ENCODE data around the gene KRT2.
"Not testable (repeated sequence)": the region's sequence is repeated elsewhere in the genome, so short reads cannot be mapped to it uniquely, and the experiment has no call there.

The KRT2 gene

DNA sequence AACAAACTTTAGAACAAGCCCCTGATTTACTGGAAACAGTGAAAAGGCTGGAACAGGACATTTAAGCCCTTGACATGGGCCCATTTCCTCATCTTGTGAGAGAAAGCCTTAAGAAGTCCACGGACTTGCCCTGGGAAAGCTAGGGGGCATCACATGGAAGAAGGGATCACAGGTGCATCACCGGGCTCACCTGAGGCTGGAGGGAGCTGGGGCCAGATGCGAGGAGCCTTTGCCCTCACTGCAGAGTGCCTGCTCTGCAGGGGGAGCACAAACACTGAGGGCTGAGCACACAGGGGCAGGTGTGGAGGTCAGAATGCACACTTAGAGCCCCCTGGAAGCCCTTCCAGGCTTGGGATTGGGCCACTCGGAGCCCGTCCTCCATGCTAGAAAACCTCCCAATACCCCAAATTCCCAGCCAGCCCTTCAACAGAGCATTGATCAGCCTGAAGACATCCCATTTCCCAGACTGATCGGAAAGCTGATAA lies 33.4 kb upstream of the KRT2 start:
- in situ Hi-C loops (cut with MboI; ENCODE audit: low sequenced_read_pairs), result no loop called here

DNA sequence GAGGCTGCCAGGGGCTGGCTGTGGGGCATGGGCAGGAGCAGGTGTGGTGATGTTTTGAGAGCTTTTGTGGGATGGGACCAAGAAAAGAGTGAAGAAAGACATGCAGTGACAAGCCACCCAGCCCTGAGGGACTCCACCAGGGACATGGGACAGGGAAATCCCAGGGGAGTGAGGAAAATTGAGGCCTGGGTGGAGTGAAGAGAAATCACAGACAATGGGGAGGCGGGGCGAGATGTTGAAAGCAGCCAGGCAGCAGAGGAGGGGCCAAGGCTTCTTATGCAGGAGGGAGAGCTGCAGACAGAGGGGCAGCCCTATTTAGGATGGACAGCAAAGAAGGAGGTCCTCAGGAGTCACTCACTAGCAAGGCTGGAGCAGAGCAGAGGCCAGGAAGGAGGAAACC lies 32.4 kb upstream of the KRT2 start:
- in situ Hi-C loops (cut with MboI; ENCODE audit: low sequenced_read_pairs), result no loop called here

DNA sequence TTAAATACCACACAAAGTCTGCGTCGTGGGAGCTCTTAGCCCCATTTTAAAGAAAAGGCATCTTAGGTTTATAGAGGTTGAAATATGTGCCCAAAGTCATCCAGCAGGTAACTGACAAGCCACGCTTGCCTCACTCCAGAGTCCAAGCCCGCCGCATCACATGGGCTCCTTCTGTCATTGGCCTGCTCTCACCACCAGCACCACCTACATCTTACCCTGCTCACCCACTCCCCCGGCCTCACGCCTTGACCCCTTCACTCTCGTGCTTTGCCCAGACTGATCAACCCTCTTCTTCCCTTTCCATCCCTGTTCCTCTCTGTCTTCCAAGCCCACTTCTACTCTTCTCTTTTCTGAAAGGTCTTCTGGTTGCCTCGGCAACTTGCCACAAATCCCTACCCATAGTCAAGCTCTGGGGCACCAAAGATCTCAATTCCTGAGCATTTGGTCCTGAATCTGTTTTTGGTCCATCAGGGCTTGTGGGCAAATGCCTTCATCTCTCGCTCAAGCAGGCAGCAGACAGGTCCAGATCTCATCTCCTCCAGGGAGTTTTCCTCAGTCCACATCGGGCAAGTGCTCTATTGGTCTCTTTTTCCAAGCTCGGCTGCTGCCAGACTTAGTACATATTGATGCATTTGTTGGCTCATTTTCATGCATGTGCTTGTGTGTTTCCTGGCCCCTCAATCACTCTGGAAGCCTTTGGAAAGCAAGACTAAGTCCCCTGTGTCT lies 31.7 kb upstream of the KRT2 start:
- in situ Hi-C loops (cut with MboI; ENCODE audit: low sequenced_read_pairs), result no loop called here

DNA sequence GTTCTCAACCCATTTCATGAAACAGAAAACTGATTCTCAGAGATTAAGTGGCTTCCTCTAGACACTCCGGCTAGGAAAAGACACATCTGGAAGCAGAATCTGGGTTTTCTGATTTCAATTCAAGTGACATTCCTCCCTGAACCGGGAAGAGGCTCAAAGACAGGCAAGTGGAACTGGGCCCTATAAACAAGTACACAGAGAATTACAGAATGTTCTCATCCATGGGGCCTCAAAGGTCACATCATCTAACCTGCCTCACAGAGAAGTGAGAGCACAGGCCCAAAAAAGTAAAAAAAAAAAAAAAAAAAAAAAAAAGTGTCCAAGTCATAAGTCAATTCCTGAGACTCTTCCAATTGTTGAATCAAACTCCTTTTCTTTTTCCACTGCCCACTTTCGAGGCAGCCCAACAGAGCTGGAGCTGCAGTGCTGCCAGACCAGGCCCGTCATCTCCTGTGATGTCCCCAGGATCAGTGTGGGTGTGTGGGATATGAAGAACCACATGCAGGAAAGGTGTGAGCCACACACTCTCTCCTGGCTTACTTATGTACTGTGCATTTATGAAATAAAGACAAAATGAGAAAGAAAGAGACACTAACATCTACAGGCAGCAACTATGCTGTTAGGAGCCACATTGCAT lies 31.0 kb upstream of the KRT2 start:
- in situ Hi-C loops (cut with MboI; ENCODE audit: low sequenced_read_pairs), result no loop called here

DNA sequence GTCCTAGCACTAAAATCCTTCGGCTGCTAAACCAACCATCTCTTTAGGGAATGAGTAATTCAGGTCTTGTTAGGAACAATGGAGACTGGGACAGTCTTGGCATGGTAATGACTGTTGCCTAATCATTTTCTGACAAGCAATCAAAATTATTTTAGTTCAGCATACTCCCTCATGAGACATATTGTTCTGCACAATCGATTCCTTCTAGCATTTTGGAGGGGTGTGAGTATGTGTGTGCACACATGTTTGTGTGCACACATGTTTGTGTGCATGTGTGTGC lies 30.3 kb upstream of the KRT2 start:
- in situ Hi-C loops (cut with MboI; ENCODE audit: low sequenced_read_pairs), result no loop called here

DNA sequence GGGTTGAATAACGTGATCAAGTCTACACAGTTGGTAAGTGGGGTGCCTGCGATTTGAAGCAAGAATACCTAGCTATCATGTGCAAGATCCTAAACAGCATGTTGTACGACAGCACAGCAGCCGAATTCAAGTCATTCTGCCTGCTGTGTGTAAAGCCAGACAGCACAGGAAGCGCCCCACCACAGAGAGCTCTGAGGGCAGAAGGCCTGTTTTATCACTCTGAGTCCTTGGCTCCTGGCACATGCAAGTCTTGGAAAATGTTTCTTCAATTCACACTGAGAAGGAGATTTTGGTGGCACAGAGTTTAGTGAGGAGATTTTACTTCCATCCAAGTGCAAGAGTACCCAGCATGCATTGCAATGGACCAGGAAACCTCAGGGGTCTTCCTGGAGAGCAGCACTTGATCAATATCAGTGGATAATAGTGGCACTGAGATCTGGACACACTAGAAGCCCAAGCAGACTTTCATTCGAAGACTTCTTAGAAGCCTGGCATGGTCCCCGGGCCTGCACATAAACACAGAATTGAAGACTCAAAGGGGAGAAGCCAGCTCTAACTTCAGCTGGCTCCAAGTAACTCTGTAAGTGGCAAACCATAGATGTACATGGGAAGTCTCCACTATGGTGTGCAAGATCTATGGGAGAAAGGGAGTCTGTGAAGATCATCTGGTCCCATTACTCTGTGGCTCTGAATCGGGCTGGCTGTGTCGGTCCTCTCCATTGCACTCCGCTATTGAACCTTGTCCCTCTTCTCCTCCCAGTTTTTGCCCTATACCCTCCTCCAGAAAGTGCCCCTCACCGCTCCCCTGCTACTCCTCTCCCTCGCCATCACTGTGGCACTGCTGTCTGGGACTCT lies 29.7 kb upstream of the KRT2 start:
- in situ Hi-C loops (cut with MboI; ENCODE audit: low sequenced_read_pairs), result no loop called here

DNA sequence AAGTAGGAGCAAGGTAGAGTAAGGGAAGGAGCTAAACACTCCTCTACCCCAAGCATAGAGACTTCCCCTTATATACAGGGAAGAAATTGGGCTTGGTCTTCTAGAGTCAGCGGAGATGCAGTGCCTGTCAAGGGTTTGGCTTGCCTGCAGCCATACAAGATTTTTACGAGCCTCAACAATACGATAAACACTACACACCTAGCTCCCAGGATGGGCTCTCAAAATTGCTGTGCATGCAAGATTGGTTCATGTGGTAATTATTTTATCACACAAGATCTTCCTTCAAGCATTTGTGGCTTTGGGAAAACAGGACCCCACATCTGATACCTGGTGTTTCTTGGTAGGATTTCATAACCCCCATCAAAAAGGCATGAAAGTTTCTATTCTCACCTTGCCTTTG lies 28.4 kb upstream of the KRT2 start, which contains the start of gene KRT1:
Gene KRT1 (minus strand): TSS at position 45 of the 400 bp plus-strand sequence. CDS start 59 bp downstream, outside the sequence.
- in situ Hi-C loops (cut with MboI; ENCODE audit: low sequenced_read_pairs), result no loop called here

DNA sequence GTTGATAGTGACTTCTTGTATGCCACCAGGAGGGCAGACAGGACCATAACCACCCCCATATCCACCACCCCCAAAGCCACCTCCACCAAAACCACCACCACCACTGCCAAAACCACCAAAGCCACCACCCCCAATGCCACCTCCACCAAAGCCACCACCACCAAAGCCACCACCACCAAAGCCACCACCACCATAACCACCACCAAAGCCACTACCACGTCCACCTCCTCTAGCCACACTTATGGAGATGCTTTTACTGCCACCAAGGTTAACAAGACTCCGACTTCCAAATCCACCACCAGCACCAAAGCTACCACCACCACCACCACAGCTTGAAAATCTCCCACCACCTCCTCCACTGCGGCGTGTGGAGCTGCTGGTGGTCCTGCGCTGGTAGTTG lies 27.9 kb upstream of the KRT2 start:
- in situ Hi-C loops (cut with MboI; ENCODE audit: low sequenced_read_pairs), result no loop called here

DNA sequence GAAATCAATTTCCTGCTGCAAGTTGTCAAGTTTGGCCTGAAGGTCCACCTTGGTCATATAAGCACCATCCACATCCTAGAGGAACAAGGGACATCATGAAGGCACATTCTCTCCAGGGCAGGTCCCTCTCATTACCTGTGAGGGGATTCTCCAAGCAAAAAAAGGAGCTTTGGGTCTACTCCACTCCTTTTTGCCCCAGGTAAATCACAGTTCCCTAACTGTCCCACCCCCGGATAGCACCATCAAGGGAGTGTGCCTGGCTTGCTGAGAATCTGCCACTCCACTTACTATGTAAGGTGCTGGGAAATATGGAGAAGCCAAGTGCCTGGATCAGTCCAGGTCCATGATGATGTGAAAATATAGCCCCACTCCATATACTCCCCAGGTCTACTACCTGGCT lies 25.7 kb upstream of the KRT2 start:
- in situ Hi-C loops (cut with MboI; ENCODE audit: low sequenced_read_pairs), result no loop called here

DNA sequence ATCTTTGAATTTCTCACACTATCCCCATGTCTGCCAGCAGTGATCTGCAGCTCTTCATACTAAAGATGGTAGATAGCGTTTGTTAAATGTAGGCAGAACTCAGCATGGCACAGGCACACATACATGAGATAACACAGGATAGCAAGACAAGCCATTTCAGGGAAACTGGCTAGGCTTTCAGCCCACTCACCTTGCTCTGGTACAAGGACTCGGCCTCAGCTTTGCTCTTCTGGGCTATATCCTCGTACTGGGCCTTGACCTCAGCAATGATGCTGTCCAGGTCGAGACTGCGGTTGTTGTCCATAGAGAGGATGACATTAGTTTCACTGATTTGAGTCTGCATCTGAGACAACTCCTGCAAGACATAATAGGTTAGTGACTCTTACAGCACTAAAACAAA lies 25.1 kb upstream of the KRT2 start:
- in situ Hi-C loops (cut with MboI; ENCODE audit: low sequenced_read_pairs), result no loop called here

DNA sequence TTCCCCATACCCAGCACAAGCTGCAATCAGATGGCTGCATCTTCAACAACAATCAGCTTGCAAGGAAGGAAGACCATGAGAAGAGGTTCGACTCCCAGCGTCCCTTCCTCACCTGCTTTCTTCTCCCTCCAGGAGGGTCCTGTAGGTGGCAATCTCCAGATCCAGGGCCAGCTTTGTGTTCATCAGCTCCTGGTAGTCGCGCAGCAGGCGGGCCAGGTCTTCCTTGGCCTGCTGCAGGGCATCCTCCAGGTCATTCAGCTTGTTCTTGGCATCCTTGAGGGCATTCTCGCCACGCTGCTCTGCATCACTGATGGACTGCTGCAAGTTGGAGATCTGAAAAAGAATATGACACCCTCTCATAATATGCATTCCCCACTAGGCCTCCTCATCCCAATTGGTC lies 24.2 kb upstream of the KRT2 start:
- in situ Hi-C loops (cut with MboI; ENCODE audit: low sequenced_read_pairs), result no loop called here

DNA sequence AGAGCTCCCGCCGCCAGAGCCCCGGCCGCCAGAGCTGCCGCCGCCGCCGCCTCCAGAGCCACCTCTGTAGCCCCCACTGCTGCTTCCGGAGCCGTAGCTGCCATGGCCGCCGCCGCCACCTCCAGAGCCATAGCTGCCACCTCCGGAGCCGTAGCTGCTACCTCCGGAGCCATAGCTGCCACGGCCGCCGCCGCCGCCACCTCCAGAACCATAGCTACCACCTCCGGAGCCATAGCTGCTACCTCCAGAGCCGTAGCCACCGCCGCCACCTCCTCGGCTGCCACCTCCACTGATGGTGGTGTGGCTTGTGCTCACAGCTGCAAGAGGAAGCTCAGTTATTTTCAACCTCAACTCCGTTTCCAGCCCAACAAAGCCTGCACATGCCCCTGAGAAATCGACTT lies 23.3 kb upstream of the KRT2 start:
- in situ Hi-C loops (cut with MboI; ENCODE audit: low sequenced_read_pairs), result no loop called here

DNA sequence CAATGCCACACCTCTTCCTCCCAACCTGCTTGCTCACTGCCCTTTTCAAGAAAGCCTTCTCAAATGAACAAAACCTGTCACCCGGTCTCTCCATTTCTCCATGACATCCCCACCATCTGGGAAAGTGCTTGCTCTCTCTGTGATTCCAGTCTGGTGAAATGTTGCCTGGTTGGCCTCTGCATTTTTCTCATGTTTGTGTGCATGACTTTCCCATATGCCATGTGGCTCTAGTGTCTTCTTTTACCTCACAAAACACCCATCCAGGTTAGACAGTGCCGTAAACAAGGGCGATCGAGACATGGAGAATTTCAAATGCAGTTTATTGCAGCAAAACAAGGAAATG lies 22.4 kb upstream of the KRT2 start:
- in situ Hi-C loops (cut with MboI; ENCODE audit: low sequenced_read_pairs), result no loop called here

DNA sequence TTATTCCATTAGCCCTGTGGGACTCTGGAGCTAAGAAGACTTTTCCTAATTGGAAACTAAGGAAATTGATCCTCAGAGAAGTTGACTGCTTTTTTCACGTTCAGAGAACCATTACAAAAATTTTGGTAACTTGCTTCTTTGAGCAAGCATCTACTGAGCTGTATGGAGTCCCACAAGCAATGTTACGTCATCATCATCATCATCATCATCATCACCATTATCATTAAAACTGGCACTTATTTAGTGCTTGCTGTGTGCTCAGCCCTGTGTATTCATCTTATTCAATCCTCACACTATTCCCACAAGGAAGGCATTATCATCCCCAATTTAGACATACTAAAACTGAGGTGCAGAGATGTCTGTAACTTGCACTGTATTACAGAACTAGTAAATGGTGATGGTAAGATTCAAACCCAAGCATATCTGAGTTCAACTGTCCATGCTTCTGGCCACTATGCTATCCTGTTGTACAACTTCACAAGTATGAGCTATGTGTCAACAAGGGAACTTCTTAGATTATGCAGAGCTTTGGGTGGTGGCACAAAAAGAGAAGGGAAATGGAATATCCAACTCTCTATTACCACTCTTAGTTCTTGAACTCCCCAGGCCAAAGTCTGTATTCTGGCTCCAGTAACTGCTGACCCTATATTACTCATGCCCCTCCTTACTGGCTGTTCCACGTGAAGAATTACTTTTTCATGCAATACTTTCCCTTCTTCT lies 21.9 kb upstream of the KRT2 start:
- in situ Hi-C loops (cut with MboI; ENCODE audit: low sequenced_read_pairs), result no loop called here

DNA sequence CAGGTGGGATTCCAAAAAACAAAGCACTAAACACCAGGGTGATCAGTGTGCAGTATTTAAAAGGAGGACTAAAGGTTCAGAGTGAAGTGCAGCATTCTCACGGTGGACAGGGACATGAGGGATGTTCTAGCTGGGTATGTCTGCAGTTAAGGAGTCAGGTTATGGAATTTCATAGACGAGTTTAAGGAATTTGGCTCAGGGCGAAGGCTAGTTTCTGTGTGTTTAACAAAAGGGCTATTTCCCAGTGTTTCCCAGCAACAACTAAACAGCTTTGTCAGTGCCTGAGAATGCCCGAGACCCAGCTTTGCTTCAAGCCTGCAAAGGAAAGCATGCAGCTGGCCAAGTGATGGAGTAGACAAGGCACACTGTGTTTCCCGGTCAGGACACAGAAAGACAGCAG lies 21.2 kb upstream of the KRT2 start:
- in situ Hi-C loops (cut with MboI; ENCODE audit: low sequenced_read_pairs), result no loop called here

DNA sequence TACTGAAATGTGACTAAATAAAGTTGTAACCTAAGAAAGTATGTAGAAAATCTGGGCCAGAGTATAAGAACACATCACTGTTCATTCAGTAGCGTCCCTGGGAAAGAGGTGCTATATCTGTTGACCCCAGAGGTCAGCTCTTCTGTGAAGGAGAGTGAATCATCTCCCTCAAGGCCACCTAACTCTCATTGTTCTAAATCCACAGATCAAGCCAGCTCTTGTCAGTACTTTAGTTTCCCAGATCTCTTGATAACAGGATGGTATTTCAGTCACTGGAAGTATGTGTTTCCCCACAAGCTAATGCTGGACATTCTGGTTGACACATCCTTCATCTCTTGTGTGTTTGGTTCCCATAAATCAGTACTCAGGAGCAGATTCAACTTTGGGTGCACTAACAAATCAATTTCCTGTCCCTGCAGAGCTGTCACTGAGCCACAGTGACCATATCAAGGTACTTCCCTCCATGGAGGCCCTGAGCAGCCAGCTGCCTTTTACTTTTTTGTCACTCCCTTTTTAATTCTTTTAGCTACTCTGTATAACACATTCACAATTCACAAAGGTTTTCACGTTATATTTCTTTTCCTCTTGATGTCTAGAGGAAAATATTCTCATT lies 20.4 kb upstream of the KRT2 start:
- in situ Hi-C loops (cut with MboI; ENCODE audit: low sequenced_read_pairs), result no loop called here

DNA sequence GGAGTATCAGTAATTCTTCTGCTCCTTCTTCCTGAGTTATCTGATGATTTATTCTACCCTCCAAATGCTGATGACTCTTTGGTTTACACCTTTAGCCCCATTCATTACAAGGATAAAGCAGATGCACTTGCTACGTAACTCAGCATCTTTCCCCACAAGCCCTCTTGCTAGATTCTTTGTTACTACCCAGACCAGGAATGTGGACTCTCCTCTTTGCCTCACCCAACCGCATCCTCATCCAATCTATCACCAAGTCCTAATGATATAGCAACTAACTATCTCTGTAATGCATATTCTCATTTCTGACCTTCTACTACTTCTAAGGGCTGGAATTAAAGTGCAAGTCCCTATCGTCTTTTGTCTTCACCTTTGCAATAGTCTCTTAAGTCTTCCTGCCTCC lies 18.9 kb upstream of the KRT2 start:
- in situ Hi-C loops (cut with MboI; ENCODE audit: low sequenced_read_pairs), result no loop called here

DNA sequence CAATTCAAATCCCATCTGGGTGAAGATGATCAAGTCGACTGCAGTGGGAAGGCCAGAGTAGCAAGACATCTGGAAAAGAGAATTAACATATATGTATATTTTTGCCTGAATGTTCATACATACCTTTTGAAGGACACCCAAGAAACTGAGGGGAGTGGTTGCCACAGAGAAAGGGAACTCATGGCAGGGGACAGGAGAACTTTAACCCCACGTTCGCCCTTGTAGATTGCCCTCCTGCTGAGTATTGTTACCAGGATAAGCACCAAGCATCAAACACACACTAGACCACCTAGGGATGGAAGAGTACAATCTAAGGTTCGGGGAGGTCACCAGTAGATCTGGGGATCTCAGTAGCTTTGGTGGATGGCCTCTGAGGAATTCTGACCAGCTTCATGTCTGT lies 18.5 kb upstream of the KRT2 start:
- in situ Hi-C loops (cut with MboI; ENCODE audit: low sequenced_read_pairs), result no loop called here

DNA sequence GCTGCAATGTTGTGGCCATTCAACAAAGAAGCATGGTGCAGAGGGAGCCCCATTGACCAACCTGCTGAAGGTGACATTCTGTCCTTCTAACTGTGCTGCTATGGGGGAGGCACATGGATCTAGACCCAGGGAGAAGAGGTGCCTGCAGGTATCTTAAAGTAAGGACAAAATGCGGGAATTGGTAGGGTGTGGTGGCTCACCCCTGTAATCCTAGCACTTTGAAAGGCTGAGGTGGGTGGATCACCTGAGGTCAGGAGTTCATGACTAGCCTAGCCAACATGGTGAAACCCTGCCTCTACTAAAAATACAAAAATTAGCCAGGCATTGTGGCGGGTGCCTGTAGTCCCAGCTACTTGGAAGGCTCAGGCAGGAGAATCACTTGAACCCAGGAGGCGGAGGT lies 17.9 kb upstream of the KRT2 start:
- in situ Hi-C loops (cut with MboI; ENCODE audit: low sequenced_read_pairs), result not testable (repeated sequence)

DNA sequence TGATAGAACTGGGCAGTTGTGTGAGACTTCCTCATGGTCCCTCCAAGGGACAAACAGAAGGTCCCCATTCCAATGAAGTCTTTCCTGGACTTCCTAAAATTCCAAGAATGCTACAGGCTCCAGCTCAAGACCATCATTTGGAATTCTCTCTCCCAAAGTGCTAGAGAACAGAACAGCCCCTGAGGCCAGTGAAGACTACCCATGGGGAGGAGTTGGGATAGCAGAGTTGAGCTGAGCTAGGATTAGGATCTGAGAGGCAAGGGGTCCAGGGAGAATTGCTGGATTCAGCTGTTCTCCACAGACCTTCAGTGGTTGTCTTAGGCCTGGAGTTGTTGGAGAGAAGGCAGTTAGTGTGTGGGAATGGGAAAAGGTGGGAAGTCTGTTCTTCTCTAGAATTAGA lies 17.4 kb upstream of the KRT2 start:
- in situ Hi-C loops (cut with MboI; ENCODE audit: low sequenced_read_pairs), result no loop called here

DNA sequence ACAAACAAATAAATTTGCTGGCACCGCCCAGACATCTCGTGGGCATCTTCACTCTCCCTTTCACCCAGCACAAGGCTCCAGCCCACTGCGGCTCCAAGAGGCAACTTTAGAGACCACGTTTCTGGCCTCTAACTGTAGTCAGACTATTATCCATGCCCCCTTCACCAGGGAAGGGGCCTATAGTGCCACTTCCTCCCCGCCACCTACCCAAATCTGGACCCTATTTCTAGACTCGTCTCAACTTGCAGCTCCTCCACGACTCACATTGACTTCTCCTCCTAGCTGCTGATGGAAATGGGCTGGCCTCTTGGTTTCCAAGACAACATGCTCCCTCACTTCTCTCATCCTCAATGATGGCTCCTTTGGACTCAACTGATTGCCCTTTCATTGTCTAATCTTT lies 15.9 kb upstream of the KRT2 start:
- in situ Hi-C loops (cut with MboI; ENCODE audit: low sequenced_read_pairs), result no loop called here

All from HL-60/S4 treated with phorbol 12-myristate 13-acetate at 8.2 ng/mL for 4 days and 3 days (cell line).